NCI-H460 (cell line): ENCODE measurements around the gene SRCIN1. TPM values are rescaled to one million over a fixed set of nuclear protein-coding genes. Genes with fewer than 3 reads are reported as not detected.

Experiments used
- DNase-seq: peaks from one replicate; pipeline ENCODE4 v3.0.0-alpha.2; 2016; ENCODE audit warnings: low read depth; ENCODE audit errors: extremely low read depth
- total RNA-seq: library from RNA; depleted of rRNA; stranded (reverse); fragments of >200 nt; shearing (Covaris generic); gene quantifications from 2 replicates; pipeline ENCODE4 v1.2.3, GENCODE V29; 2014

SRCIN1 gene
- total RNA-seq, 1 experiment from 2014 or later, result 3.0 TPM

DNA sequence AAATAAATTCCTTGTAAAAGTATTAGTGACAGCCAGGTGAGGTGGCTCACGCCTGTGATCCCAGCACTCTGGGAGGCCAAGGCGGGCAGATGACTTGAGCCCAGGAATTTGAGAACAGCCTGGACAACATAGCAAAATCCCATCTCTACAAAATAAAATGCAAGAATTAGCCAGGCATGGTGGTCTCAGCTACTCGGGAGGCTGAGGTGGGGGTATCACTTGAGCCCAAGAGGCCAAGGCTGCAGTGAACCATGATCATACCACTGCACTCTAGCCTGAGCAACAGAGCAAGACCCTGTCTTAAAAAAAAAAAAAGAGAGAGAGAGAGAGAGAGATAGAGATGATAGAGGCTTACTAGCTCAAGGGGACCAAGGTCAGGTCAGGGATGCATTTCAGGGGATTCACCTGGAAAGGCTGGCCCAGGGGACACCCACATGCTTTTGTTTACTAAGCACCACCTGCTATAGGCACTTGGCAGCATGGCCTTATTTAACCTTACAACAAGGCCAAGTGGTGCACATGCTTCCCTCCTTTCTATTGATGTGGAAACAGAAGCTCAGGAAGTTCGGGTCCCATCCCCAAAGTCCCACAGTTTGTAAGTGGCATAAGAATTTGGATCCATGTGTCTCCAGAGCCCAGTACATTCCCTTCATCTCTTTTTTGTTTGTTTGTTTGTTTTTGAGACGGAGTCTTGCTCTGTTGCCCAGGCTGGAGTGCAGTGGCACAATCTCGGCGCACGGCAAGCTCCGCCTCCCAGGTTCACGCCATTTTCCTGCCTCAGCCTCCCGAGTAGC, 12.4 kb upstream of the SRCIN1 start:
- no peak for DNase-seq

- no peak for DNase-seq
Measured at GRCh38 chr17:38617074-38617860, 11.5 kb upstream of the SRCIN1 start.

DNA sequence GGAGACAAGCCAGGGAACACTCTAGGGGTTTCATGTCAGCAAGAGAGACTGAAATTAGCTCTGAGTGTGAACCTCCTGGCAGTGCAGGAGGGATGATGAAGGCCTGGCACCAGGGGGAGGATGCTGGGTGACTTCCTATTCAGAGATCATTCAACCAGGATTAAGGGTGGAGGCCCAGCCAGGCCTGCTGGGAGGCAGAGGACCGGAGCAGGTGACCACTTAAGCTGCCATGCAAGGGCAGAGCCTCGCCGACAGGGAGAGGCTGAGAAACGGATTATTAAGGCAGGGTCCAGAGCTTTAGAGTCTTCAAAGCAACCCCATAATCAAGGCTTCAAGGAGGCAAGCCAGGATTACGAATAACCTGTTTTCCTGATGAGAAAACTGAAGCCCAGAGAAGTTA, 10.6 kb upstream of the SRCIN1 start:
- DNase-seq, result no peak

DNA sequence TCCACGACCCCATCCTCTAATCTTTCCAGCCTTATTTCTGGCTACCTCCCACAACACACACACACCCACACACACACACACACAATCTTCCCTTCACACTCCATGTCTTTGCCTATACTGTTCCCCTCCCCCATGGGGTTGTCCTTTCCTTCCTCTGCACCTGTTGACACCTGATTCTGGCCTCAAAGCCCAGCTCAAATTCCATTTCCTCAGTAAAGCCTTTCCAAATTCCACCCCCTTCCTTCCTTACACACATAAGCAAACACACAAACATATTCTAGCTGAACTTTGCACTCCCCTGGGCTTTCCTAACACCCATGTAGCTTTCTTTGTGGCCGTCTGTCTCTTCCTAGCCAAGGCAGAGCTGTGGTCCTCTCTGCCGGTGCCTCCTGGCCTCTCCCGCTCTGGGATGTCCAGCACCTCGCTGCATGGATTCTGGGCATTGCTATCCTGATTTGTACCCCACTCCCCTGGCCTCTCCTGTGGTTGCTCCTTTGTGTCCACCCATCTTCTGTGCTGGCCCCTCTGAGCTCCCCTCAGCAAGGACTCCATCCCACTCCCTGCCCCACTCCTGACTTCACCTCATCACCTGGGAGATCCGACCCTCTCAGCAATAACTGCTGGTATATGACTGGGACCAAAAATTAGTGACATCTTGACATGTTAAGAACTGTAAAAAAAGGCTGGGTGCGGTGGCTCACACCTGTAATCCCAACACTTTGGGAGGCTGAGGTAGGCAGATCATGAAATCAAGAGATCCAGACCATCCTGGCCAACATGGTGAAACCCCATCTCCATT, 8.4 kb upstream of the SRCIN1 start:
- DNase-seq, result no peak

GRCh38 chr17:38613525-38613980, 7.8 kb upstream of the SRCIN1 start:
- no peak for DNase-seq

GRCh38 chr17:38611872-38612376, 6.2 kb upstream of the SRCIN1 start:
- DNase-seq, result no peak

GRCh38 chr17:38611070-38611786, 5.5 kb upstream of the SRCIN1 start:
- no peak for DNase-seq

GRCh38 chr17:38609280-38610031, 3.7 kb upstream of the SRCIN1 start:
- no peak for DNase-seq

DNA sequence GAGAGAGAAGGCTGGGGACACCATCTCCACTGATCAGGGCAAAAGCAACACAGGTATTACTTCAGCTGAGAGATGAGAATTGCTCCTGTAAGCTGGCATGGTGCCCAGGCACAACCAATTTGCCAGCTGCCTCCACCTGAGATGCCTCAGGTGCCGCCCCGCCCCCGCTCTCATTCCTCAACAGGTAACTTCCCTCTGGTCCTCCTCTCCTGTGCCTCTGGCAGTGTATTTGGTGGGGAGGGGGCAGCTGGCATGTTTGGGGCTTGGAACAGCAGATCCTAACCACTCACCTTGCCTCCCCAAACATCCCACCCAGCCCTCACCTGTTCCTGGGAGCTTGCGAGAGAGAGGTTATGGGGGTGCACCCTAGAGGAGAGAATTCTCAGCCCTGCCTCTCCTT, 2.9 kb upstream of the SRCIN1 start:
- DNase-seq, result no peak

DNA sequence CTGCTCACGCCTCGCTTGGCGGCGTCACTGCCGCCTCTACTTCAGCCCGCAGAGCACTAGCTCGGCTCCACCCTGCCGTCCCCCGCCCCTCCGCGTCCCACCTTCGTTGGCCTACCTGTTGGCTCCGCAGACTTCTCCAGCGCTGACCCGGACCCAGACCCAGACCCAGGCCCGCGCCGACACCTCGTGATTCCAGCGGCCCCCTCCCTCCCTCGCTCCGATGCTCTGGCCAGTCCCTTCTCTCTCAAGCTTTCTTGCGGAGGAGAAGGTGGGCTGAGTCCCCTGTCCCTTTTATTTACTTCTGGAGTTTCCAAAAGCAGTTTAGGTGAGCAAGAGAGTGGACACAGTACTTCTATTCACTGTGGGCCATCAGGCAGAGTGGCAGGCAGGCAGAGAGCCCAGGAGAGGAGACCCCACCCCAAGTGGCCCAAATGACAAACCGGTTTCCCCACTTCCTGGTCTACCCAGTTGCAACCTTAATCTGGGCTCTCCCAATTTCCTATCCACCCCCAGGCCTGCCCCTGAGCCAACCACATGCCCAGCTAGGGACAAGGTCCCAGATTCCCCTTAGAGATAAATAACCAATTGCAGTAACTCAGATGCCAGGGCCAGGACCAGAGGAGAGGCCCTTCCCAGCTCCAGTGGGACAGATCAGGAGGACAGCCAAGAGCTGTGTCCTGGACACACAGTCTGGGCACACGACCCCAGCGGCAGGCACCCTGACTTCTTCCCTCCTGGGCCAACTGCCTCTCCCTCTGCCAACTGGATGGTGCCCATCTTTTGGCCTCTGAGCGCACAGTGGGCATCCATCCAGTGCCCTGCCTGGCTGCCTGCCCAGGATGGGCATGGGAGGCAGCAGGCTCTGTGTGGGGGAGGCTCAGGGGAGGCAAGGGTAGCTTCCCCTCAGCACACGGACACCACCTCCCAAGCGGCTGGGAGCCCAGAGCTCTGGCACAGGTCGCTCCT, 1.2 kb upstream of the SRCIN1 start:
- no peak for DNase-seq

DNA sequence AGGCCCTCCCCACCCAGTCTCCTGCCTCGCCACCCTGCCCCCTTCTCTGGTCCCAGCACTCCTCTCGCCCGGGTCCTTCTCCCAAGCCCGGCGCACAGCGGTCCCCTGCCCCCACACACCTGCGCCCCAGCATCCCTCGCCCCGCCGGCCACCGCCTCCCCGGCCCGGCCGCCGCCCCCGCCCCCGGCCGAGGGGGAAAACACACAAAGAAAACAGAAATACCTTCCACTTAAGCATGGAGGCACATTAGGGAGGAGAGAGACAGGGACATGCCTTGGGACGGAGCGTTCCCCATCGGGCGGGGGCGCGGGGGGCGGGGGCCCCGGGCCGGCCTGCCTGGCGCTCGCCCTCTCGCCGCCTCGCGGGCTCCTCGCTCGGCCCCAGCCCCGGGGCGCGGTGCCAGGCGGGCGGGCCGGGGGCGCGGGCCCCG, 326 bp downstream of the SRCIN1 start:
- no peak for DNase-seq

DNA sequence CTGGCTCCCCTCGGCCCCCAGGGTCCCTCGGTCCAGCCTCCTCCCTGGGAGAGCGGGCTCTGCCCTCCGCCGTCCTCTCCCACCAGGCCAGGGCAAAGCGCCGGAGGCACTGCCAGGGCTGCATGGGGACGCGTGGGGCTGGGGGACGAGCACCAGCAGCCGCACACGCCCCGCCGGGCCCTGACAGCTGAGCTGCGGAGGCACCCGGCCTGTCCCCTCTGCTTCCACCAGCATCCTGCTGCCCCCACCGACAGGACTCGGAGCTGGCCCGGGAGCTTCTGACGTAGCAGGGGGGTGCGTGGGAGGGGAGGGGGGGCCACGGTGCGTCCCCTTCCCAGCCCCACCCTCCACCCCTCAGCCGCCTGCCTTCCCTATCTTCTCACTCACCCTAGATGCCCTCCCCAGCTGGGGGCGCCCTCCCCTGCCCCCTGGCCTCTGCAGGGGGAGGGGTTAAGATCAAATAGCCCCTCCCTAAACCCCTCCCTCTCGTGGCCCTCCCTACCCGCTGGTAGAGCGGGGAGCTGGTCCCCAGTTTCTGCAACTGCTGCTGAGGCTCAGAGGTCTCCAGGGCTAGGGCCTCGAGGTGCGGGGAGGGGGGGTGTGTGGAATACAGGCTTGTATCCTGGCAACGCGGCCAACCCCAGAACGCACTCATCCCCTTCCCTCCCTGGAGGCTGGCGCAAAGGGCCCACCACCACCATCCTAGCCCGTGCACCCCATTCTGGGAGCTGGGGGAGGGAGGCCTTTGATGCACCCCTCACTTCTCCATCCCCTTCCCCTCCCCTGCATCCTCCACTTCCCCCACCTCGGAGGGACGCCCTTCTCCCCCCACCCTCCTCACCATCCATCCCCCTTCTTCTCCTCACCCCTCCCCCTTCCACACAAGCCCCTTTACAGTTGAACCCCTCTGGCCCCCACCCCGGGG, 1.0 kb downstream of the SRCIN1 start:
- no peak for DNase-seq

- no peak for DNase-seq
Measured at GRCh38 chr17:38603786-38604478, 1.8 kb downstream of the SRCIN1 start.

GRCh38 chr17:38602956-38603785, 2.6 kb downstream of the SRCIN1 start:
- DNase-seq, result no peak

DNA sequence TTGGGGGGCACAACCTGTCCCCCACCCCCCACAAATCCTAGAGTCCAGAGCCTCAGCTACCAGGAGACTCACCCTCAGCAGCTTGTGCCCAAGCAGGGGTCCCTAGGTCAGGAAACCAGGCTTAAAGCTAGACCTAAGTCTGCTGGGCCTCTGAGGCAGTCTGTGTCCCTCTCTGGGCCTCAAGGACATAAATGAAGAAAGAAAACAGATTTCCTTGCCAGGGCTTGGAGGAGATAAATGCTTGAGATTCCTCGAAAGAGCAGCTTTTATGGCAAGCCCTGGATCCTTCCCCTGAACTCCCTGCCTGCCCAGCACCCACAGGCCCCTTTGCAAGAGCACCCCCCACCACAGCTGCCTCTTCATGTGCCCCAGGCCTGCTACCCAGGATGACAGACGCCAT, 3.3 kb downstream of the SRCIN1 start:
- no peak for DNase-seq
